GM19397 (cell line): ENCODE measurements around the gene FAM151A.

Experiments used
- ATAC-seq: cut with Tn5 transposase; IDR thresholded peaks from one replicate; pipeline ENCODE4 v1.9.1; 2021; ENCODE audit warnings: mild to moderate bottlenecking, moderate library complexity; ENCODE audit not compliant: unreplicated experiment

The FAM151A gene

GRCh38 chr1:54604572-54605370 is 18.6 kb downstream of the FAM151A start:
- no peak for ATAC-seq

DNA sequence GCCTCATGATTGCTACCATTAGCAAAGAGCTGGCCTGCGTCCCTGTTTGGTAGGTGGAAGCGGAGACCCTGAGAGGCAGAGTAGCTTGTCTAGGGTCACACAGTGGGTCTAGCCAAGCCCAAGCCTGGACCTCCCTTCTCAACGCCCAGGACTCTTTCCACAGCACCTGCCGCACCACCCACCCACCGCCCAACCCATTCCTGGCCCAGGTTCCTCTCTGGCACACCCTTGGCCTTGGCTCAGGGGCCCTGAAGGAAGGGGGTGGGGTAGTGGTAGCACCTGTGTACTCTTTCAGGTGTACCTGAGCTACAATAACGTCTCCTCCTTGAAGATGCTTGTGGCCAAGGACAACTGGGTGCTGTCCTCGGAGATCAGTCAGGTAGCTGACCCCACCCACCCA is 19.3 kb downstream of the FAM151A start:
- ATAC-seq, result no peak

- no peak for ATAC-seq
These were observed 20.1 kb downstream of the FAM151A start for GRCh38 chr1:54603241-54603640.

DNA sequence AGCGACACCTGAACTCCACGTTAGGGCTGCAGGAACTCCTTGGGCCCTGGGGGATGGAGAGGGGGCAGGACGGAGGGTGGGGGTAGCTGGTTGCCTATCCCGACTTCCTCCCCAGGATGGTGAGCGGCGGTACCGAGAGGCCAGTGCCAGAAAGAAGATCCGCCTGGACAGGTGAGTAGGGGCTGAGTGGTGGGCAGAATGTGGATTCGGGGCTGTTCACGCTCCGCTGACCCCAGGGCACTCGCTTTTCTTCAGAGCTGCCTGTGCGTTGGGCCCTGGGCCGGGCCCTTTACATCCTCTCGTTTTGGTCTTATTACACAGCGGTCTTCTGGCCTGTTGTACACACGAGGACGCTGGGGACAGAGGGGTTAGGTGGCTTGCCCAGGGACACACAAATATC is 20.8 kb downstream of the FAM151A start:
- ATAC-seq, result no peak

- ATAC-seq, result no peak
These were observed 21.6 kb downstream of the FAM151A start for GRCh38 chr1:54601730-54602129.

DNA sequence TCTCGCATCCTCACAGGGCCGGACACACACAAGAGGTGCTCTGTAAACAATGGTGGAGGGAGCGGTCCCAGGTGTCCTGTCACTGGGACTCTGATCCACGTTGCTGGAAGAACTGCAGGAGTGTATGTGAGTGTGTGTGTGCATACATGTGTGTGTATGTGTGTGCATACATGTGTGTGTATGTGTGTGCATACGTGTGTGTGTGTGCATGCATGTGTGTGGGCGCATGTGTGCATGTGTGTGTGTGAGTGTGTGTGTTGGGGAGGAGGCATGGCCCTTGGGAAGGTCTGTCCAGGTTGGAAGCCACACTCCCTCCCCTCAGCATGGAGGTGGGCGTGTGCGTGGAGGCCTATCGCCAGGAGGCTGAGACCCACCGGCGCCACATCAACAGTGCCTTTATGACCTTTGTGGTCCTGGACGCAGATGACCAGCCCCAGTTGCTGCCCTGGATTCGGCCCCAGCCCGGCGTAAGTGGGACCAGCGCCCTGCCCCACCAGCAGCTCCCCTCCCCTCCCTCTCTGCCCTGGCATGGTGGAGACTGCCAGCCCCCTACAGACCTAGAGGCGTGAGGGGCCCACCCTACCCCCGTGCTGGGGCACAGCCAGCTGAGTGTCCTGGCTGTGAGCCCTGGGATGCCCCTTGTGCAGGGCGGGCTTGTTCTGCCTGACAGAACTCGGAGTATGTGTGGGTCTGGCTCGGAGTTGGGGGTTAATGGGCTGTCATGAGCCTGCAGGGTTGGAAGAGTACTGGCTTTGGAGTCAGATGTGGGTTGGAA is 22.2 kb downstream of the FAM151A start:
- no peak for ATAC-seq

- ATAC-seq, result no peak
These were observed 24.0 kb downstream of the FAM151A start for GRCh38 chr1:54599211-54599823.

- no peak for ATAC-seq
These were observed 25.8 kb downstream of the FAM151A start for GRCh38 chr1:54597455-54598030.

DNA sequence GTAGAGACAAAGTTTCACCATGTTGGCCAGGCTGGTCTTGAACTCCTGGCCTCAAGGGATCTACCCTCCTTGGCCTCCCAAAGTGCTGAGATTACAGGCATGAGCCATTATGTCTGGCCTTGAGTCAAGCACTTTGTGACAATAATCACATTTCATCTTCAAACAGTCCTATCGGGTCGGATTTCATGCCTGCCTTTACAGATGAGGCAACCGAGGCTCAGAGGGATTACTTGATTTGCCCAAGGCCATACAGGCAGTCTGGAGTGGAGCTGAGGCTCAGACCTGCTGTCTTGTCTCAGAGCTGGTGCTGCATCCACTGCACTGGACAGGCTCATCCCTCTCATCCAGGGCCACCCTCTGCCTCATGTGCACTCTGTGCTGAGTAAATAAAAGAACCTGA is 26.6 kb downstream of the FAM151A start:
- no peak for ATAC-seq

DNA sequence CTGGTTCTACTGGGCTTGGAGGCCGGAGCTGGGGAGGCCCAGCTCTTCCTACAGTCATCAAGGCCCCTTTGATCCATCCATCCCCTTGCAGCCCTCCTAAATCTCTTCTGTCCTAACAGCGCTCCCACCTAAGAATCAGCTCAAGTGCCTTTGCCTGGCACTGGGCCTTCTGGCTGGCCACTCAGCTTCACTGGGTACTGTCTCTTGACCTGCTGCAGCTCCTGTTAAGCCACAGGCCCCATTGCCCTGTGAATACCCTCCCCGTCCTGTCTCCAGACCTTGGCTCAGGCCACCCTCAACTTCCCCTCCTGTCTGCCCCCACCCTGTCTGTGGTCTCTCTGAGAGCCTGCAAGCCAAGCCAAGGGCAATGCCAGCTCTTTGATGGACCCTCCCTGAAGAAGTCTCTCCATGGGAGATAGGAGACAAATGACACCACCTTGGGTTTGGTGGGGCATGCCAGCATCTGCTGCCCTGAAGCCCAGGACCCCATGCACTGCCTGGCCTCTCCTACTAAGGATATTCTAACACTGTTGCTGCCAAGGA is 27.3 kb downstream of the FAM151A start:
- ATAC-seq, result no peak

DNA sequence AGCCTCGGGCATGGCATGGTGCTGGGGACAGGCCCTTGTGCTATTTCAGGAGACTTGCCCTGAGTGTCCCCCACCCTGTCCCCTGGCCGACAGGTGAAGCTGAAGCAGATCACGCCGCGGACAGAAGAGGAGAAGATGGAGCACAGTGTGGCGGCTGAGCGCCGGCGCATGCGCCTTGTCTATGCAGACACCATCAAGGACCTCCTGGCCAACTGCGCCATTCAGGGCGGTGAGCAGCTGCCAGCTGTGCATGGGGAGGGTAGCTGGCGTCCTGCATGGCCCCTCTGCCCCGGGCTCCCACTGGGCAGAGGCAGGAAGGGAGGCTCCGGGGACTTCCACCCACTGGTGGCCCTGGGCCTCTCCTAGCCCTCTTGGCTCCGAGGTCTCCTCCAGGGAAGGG is 28.9 kb downstream of the FAM151A start:
- no peak for ATAC-seq

GRCh38 chr1:54593571-54594160 is 29.7 kb downstream of the FAM151A start:
- ATAC-seq, result no peak

- ATAC-seq, result no peak
These were observed 32.1 kb downstream of the FAM151A start for GRCh38 chr1:54591127-54591756.

DNA sequence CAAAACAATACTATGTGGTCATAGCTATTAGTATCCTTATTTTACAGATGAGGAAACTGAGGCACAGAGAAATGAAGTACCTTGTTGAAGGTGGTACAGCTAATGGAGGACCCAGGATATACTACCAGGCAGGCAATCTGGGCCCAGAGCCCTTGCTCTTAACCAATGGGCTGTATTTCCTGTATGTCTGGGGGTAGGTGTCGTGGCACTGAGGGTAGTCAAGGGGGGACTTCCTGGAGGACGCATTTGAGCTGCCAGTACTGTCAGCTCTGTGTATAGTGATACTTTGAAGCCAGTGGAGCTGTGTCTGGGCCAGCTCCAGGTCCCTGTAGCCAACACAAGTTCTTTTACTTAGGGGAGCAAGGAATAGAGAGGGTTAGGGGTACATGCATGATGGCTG is 34.9 kb downstream of the FAM151A start:
- no peak for ATAC-seq

GRCh38 chr1:54585181-54586066 is 37.9 kb downstream of the FAM151A start:
- ATAC-seq, result no peak

DNA sequence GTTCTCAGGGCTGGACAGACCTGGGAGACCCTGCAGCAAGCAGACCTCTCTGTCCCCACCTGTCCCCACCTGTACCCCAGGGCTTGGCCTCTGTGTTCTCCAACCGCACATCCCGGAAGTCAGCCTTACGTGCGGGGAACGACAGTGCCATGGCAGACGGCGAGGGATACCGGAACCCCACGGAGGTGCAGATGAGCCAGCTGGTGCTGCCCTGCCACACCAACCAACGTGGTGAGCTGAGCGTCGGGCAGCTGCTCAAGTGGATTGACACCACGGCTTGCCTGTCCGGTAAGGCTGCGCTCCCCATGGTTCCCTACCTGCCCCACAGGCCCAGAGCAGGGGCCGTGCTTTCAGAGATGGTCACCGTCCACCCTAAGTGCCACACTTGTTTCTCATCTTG is 38.8 kb downstream of the FAM151A start:
- no peak for ATAC-seq

DNA sequence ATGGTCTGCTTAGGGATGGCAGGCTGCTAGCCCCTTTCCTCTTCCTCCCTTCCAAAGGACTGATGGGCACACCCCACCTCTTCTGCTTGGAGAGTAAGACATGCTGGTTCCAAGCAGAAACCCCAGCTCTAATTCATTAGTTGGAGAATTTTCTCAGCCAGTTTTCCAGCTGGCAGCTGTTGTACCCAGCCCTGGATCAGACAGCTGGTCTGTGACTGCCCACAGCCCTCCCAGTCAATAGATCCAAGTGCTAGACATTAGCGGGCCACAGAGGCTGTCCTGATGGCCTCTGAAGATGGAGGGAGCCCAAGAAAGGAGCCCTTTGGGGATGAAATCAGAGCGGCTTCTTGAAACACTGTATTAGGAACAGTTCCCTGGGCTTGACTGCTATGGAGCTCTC is 39.5 kb downstream of the FAM151A start:
- ATAC-seq, result no peak

DNA sequence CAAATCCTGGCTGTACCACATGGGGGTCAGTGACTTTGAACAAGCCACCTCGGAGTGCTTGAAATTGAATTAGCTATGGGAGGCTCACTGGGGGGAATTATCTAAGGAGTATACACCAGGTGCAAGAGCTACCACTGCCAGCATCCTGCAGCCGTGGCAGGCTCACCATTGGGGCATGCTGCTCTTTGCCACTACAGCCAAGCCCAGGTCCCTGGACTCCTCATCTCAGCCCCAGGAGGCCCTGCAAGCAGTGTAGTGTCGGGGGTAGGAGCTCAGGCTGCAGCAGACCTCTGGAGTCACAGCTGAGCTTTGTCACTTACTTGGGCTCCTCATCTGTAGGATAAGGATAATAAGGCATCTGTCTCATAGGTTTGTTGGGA is 40.0 kb downstream of the FAM151A start:
- ATAC-seq, result no peak

GRCh38 chr1:54582566-54583306 is 40.6 kb downstream of the FAM151A start:
- no peak for ATAC-seq
